Measurements from ENCODE around the gene FPR1.

The FPR1 gene

DNA sequence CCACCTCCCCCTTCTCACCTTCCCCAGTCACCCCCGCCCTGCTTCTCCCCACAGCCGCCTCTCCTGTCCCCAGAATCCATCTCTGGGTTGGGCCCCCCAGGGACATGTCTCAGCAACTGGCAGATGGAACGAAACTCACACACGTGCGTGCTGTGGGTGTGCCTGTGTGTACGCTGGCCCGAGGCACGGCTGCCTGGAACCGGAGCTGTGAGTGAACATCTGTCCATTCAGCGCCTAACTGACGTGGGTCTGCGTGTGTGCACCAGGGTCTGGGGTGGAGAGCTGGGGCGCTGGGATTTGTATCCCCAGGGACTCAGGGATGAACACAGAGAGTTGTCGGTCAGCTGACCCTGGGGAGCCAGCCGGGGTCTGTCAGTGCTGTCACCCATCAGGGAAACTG is 27.1 kb downstream of the FPR1 start:
- no peak overlapping the region for H2AFZ ChIP-seq (ENCODE audit: low read depth, low read length)
- H3K27me3 ChIP-seq (ENCODE audit: insufficient read depth, low read length, poor library complexity), result no peaks in the 10 kb centered on the region
- no peaks in the 10 kb centered on the region for H3K36me3 ChIP-seq (ENCODE audit: insufficient read depth, low read length)
- H3K4me2 ChIP-seq (ENCODE audit: insufficient read depth, low read length), result no peak overlapping the region
- no peak overlapping the region for H3K9ac ChIP-seq (ENCODE audit: low read depth, low read length)
- no peak overlapping the region for H3K27ac ChIP-seq (ENCODE audit: low read length)
- no peaks in the 10 kb centered on the region for H3K4me1 ChIP-seq (ENCODE audit: insufficient read depth, low read length)
- H3K9me3 ChIP-seq (ENCODE audit: insufficient read depth, low read length, severe bottlenecking), result no peaks in the 10 kb centered on the region
- no peaks in the 10 kb centered on the region for H3K79me2 ChIP-seq (ENCODE audit: insufficient read depth, low read length)
- no peak for ATAC-seq (ENCODE audit: insufficient read depth, low read depth)
- H3K4me3 ChIP-seq (ENCODE audit: low read depth in 1 of 2, low read length in 2 of 2), result no peak overlapping the region
- peaks cover 2% of the 10 kb centered on the region; the same call in 1 of the 2 replicates for H4K20me1 ChIP-seq (ENCODE audit: insufficient read depth, low read length)
- no peak for DNase-seq
- no peak for TF ChIP-seq EZH2 (IDR thresholded peaks at IDR 0.05; ENCODE audit: borderline replicate concordance, low read depth, low read length, severe bottlenecking)
- TF ChIP-seq, protein P1, sequence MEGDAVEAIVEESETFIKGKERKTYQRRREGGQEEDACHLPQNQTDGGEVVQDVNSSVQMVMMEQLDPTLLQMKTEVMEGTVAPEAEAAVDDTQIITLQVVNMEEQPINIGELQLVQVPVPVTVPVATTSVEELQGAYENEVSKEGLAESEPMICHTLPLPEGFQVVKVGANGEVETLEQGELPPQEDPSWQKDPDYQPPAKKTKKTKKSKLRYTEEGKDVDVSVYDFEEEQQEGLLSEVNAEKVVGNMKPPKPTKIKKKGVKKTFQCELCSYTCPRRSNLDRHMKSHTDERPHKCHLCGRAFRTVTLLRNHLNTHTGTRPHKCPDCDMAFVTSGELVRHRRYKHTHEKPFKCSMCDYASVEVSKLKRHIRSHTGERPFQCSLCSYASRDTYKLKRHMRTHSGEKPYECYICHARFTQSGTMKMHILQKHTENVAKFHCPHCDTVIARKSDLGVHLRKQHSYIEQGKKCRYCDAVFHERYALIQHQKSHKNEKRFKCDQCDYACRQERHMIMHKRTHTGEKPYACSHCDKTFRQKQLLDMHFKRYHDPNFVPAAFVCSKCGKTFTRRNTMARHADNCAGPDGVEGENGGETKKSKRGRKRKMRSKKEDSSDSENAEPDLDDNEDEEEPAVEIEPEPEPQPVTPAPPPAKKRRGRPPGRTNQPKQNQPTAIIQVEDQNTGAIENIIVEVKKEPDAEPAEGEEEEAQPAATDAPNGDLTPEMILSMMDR (IDR thresholded peaks at IDR 0.05; ENCODE audit: borderline replicate concordance, extremely low read depth, low read length, poor library complexity, severe bottlenecking), result no peak

DNA sequence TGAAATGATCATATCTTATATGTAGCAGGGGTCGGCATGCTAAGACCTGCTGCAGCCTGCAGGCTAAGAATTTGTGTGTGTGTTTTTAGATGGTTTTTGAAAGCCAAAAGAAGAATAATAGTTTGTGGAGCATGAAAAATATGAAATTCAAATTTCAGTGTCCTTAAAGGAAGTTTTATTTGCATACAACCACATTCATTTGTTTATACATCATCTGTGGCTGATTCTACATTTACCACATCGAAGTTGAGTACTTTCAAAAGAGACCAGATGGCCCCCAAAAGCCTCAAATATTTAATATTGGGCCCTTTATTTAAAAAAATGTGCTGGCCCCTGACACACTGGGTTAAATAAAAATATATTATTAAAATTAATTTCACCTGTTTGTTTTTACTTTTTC is 29.2 kb downstream of the FPR1 start:
- Histone ChIP-seq H2AFZ (ENCODE audit: low read depth, low read length) (no peak overlapping the region), H3K9me3 (ENCODE audit: insufficient read depth, low read length, severe bottlenecking) (no peaks in the 10 kb centered on the region), H3K79me2 (ENCODE audit: insufficient read depth, low read length) (no peaks in the 10 kb centered on the region), H3K36me3 (ENCODE audit: insufficient read depth, low read length) (no peaks in the 10 kb centered on the region), H3K4me2 (ENCODE audit: insufficient read depth, low read length) (no peak overlapping the region), H3K4me1 (ENCODE audit: insufficient read depth, low read length) (no peaks in the 10 kb centered on the region), H3K9ac (ENCODE audit: low read depth, low read length) (no peak overlapping the region), H3K27me3 (ENCODE audit: insufficient read depth, low read length, poor library complexity) (no peaks in the 10 kb centered on the region), H3K4me3 (ENCODE audit: low read depth in 1 of 2, low read length in 2 of 2) (no peak overlapping the region), H3K27ac (ENCODE audit: low read length) (no peak overlapping the region), H4K20me1 (ENCODE audit: insufficient read depth, low read length) (peaks cover 2% of the 10 kb centered on the region; the same call in 1 of the 2 replicates)
- DNase-seq (no peak), ATAC-seq (ENCODE audit: insufficient read depth, low read depth) (no peak)
- TF ChIP-seq, protein P1 (IDR thresholded peaks at IDR 0.05; ENCODE audit: borderline replicate concordance, extremely low read depth, low read length, poor library complexity, severe bottlenecking), result no peak
- no peak for TF ChIP-seq EZH2 (IDR thresholded peaks at IDR 0.05; ENCODE audit: borderline replicate concordance, low read depth, low read length, severe bottlenecking)

DNA sequence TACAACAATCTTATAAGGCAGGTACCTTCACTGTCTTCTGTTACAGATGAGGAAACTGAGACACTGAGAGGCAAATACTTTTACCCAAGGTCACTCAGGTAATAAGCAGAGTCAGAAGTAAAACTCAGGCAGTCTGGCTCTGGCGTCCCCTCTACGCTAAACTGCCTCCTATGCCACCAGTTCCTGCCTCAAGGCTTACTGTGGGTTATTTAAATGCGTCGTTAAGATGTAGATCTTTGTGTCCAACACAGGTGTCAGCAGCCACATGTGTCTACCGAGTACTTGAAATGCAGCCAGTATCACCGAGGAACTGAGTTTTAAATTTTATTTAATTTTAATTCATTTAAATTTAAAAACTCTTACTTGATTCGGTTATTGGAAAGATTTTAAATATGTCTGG is 29.8 kb downstream of the FPR1 start:
- Histone ChIP-seq H3K4me1 (ENCODE audit: insufficient read depth, low read length) (no peaks in the 10 kb centered on the region), H4K20me1 (ENCODE audit: insufficient read depth, low read length) (no peaks in the 10 kb centered on the region), H3K9me3 (ENCODE audit: insufficient read depth, low read length, severe bottlenecking) (no peaks in the 10 kb centered on the region), H3K79me2 (ENCODE audit: insufficient read depth, low read length) (no peaks in the 10 kb centered on the region), H3K27me3 (ENCODE audit: insufficient read depth, low read length, poor library complexity) (no peaks in the 10 kb centered on the region), H2AFZ (ENCODE audit: low read depth, low read length) (no peak overlapping the region), H3K4me3 (ENCODE audit: low read depth in 1 of 2, low read length in 2 of 2) (no peak overlapping the region), H3K36me3 (ENCODE audit: insufficient read depth, low read length) (no peaks in the 10 kb centered on the region), H3K27ac (ENCODE audit: low read length) (no peak overlapping the region), H3K4me2 (ENCODE audit: insufficient read depth, low read length) (no peak overlapping the region), H3K9ac (ENCODE audit: low read depth, low read length) (no peak overlapping the region)
- ATAC-seq (ENCODE audit: insufficient read depth, low read depth), result no peak
- no peak for DNase-seq
- TF ChIP-seq, protein P1 (IDR thresholded peaks at IDR 0.05; ENCODE audit: borderline replicate concordance, extremely low read depth, low read length, poor library complexity, severe bottlenecking), result no peak
- TF ChIP-seq EZH2 (IDR thresholded peaks at IDR 0.05; ENCODE audit: borderline replicate concordance, low read depth, low read length, severe bottlenecking), result no peak
